GM12865 (cell line): ENCODE measurements around the gene DUSP16.
"Not testable (repeated sequence)": the region's sequence is repeated elsewhere in the genome, so short reads cannot be mapped to it uniquely, and the experiment has no call there.

Experiments used
- DNase-seq: peaks from one replicate; pipeline ENCODE4 v3.0.0; 2010; ENCODE audit warnings: low read depth
- H3K4me3 ChIP-seq: 2 replicates; pipeline ENCODE4 v1.5.1; 2011; ENCODE audit warnings: mild to moderate bottlenecking, low read depth, low read length, control low read depth
- TF ChIP-seq, protein P1 (sequence below): IDR thresholded peaks from 2 replicates; pipeline ENCODE4 v1.5.1; 2011; ENCODE audit warnings: low read length, control low read depth, low read depth, inconsistent platforms; ENCODE audit not compliant: insufficient read depth; ENCODE audit errors: missing control alignments

Gene DUSP16

DNA sequence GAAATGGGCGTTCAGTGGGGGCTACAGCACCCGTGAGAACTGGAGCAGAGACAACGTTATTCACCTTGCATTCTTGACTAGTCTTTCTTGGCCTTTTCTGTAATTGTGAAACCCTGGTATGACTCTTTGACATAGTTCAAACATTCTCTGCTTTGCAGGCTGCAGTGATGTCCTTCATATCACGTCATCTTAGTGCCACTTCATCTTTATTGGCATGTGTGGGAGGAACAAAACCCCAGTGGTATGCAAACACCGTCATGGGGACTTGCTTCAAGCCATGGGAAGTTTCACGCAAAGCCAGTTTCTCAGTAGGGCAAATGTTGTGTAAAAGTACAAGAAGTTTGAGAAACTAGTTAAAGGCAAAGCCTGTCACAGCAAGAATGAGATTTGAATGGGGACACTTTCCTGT is 20.2 kb upstream of the DUSP16 start:
- TF ChIP-seq, protein P1, sequence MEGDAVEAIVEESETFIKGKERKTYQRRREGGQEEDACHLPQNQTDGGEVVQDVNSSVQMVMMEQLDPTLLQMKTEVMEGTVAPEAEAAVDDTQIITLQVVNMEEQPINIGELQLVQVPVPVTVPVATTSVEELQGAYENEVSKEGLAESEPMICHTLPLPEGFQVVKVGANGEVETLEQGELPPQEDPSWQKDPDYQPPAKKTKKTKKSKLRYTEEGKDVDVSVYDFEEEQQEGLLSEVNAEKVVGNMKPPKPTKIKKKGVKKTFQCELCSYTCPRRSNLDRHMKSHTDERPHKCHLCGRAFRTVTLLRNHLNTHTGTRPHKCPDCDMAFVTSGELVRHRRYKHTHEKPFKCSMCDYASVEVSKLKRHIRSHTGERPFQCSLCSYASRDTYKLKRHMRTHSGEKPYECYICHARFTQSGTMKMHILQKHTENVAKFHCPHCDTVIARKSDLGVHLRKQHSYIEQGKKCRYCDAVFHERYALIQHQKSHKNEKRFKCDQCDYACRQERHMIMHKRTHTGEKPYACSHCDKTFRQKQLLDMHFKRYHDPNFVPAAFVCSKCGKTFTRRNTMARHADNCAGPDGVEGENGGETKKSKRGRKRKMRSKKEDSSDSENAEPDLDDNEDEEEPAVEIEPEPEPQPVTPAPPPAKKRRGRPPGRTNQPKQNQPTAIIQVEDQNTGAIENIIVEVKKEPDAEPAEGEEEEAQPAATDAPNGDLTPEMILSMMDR = no peak
- peak; percentile 96 for DNase-seq
- no peak overlapping the region for H3K4me3 ChIP-seq

GRCh38 chr12:12582193-12582881 is 19.7 kb upstream of the DUSP16 start:
- peak; percentile 84 for DNase-seq
- peak overlapping the region; percentile 49 for H3K4me3 ChIP-seq
- TF ChIP-seq, protein P1 = no peak

GRCh38 chr12:12580716-12581115 is 18.1 kb upstream of the DUSP16 start:
- H3K4me3 ChIP-seq, DNase-seq: not testable (repeated sequence)

- no peak for DNase-seq
- H3K4me3 ChIP-seq = no peak overlapping the region
- TF ChIP-seq, protein P1 = no peak
These were observed 15.1 kb upstream of the DUSP16 start for GRCh38 chr12:12577786-12578185.

GRCh38 chr12:12572659-12573058 is 10.0 kb upstream of the DUSP16 start:
- peak; percentile 23 for DNase-seq
- TF ChIP-seq, protein P1 = no peak
- H3K4me3 ChIP-seq = peak overlapping the region; percentile 27; the same call in 1 of the 2 replicates

GRCh38 chr12:12565971-12566370 is 3.3 kb upstream of the DUSP16 start:
- DNase-seq, H3K4me3 ChIP-seq: not testable (repeated sequence)

GRCh38 chr12:12564911-12565310 is 2.2 kb upstream of the DUSP16 start:
- TF ChIP-seq, protein P1 = no peak
- DNase-seq = no peak
- no peak overlapping the region for H3K4me3 ChIP-seq

- no peak for DNase-seq
- TF ChIP-seq, protein P1 = no peak
- H3K4me3 ChIP-seq = peak overlapping the region; percentile 64
These were observed 746 bp upstream of the DUSP16 start for GRCh38 chr12:12563290-12563928.
